Endothelial cell of umbilical vein (primary cell): ENCODE data around the gene MYH15.

ENCODE experiments used
- EZH2 ChIP-seq: IDR thresholded peaks from 2 replicates; pipeline ENCODE4 v1.6.1; 2012; ENCODE audit warnings: borderline replicate concordance, low read depth, mild to moderate bottlenecking, moderate library complexity, low read length, inconsistent platforms; ENCODE audit not compliant: severe bottlenecking
- FOS ChIP-seq: IDR thresholded peaks from 2 replicates; pipeline ENCODE4 v1.6.1; 2011; ENCODE audit warnings: mild to moderate bottlenecking, low read length, moderate library complexity, borderline replicate concordance; ENCODE audit not compliant: insufficient read depth
- JUN ChIP-seq: IDR thresholded peaks from 2 replicates; pipeline ENCODE4 v1.6.1; 2011; ENCODE audit warnings: borderline replicate concordance, low read depth; ENCODE audit not compliant: insufficient read length, insufficient read depth
- POLR2A ChIP-seq: IDR thresholded peaks from 2 replicates; pipeline ENCODE4 v1.6.1; 2012; ENCODE audit warnings: low read depth, mild to moderate bottlenecking, control low read depth, low read length
- TF ChIP-seq, protein P1 (sequence below), 2 donors: IDR thresholded peaks; 1 replicate in 1 of 2; 2 replicates in 1 of 2; pipeline ENCODE4 v1.5.1; 2011; ENCODE audit warnings: low read length in 2 of 2, mild to moderate bottlenecking in 2 of 2, moderate library complexity in 2 of 2, control low read depth in 1 of 2, inconsistent platforms in 1 of 2, low read depth in 1 of 2; ENCODE audit not compliant: insufficient read depth in 1 of 2; ENCODE audit errors: extremely low read depth in 1 of 2

DNA sequence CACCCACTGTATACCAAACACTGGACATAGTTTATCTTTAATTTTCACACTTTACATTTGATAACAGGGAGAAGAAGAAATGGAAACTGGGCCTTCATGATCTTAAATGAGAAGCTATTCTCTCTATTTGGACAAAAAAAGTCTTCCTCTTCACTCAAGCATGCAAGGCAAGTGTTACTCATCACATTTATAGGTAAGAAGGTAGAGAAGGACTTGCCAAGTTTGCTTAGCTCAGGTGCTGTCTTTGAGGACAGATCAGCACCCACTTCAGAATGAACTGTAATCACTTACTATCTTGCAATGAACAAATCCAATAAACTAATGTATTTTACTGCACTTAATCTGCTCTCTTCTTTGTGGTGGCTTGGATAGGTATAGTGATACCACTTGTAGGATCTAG, 1.1 kb upstream of the MYH15 start:
- TF ChIP-seq EZH2 (no peak), POLR2A (no peak), JUN (no peak), FOS (no peak)
- TF ChIP-seq, protein P1, sequence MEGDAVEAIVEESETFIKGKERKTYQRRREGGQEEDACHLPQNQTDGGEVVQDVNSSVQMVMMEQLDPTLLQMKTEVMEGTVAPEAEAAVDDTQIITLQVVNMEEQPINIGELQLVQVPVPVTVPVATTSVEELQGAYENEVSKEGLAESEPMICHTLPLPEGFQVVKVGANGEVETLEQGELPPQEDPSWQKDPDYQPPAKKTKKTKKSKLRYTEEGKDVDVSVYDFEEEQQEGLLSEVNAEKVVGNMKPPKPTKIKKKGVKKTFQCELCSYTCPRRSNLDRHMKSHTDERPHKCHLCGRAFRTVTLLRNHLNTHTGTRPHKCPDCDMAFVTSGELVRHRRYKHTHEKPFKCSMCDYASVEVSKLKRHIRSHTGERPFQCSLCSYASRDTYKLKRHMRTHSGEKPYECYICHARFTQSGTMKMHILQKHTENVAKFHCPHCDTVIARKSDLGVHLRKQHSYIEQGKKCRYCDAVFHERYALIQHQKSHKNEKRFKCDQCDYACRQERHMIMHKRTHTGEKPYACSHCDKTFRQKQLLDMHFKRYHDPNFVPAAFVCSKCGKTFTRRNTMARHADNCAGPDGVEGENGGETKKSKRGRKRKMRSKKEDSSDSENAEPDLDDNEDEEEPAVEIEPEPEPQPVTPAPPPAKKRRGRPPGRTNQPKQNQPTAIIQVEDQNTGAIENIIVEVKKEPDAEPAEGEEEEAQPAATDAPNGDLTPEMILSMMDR (IDR thresholded peaks at IDR 0.05; ENCODE audit: extremely low read depth in 1 of 2, insufficient read depth in 1 of 2, low read depth in 1 of 2, low read length in 2 of 2): no peak
